SIG-M5 (cell line): ENCODE results near the gene LAT.
"Not testable (repeated sequence)": the region's sequence is repeated elsewhere in the genome, so short reads cannot be mapped to it uniquely, and the experiment has no call there.

Experiments
- DNase-seq: peaks from one replicate; lab custom pipeline; 2025; lab: John Stamatoyannopoulos, UW

Gene LAT

DNA sequence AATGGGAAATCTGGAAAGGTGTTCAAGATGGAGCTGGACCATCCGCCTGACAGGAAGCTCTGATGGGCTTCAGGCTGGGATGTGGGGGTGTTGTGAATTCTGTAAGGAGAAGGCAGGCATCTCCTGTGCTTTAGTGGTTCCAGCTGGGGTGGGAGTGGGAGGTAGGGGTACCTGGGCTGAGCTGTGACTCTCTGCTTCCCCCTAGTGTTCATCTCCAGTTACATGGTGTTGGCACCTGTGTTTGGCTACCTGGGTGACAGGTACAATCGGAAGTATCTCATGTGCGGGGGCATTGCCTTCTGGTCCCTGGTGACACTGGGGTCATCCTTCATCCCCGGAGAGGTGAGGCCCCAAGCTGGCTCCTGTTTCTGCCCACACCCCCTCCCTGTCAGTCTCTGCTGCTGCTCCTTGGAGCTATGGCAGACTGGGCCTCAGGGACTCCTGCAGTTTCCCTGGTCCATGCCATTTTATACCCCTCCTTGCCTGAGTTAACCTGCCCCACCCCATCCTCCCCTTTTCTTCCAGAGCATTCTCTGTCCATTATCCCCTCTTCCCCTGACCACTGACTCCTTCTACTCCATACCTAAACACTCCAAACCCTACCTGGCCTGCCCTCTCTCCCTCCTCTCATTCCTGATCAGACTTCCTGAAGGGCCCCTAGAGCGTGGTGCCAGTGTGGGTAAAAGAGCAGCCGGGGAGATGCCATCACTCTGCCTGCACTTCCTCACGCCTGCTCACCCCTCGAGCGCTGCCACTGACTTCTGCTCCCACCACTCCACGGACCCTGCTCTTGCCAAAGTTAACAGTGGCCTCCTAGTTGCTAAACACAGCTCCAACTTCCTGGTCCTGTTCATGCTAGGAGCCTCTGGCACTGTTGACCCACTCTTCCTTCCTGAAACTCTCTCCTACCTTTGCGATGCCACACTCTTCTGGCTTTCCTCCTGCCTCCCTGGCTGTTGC, 6.9 kb upstream of the LAT start:
- no peak for DNase-seq

DNA sequence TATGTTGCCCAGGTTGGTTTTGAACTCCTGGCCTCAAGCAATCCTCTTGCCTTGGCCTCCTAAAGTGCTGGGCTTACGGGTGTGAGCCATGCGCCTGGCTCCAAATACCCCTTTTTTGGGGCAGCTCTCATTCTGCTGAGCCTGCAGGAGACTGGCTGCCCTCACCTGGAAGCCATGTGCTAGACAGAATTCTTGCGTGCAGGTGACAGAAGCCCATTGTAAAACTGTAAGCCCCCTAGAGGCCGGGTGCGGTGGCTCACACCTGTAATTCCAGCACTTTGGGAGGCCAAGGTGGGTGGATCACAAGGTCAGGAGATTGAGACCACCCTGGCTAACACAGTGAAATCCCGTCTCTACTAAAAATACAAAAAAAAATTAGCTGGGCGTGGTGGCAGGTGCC, 4.5 kb upstream of the LAT start:
- DNase-seq: not testable (repeated sequence)

GRCh38 chr16:28980929-28981328, 3.9 kb upstream of the LAT start:
- DNase-seq: no peak

- DNase-seq: no peak
Measured at GRCh38 chr16:28981517-28981916, 3.3 kb upstream of the LAT start.

DNA sequence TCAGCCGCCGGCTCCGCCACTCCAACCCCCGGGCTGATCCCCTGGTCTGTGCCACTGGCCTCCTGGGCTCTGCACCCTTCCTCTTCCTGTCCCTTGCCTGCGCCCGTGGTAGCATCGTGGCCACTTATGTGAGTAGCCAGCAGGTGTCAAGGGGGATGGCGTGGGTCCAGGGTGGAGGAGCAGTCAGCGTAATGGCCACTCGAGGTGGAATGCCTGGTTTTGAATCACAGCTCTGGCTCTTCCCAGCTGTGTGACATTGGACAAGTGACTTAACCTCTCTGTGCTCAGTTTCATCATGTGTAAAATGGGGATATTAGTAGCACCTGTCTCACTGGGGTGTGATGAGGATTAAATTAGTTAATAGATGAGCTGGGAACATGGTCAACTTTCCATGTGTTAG, 2.4 kb upstream of the LAT start:
- DNase-seq: no peak

- DNase-seq: no peak
Measured at GRCh38 chr16:28982949-28983348, 1.9 kb upstream of the LAT start.

- DNase-seq: no peak
Measured at GRCh38 chr16:28983644-28984043, 1.2 kb upstream of the LAT start.

DNA sequence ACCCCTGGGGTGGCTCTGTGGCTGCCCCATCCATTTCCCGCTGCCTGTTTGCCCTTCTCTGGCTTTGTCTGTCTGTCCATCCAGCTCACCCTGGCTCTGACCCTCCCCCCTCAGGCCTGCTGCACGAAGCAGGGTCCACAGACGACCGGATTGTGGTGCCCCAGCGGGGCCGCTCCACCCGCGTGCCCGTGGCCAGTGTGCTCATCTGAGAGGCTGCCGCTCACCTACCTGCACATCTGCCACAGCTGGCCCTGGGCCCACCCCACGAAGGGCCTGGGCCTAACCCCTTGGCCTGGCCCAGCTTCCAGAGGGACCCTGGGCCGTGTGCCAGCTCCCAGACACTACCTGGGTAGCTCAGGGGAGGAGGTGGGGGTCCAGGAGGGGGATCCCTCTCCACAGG, 761 bp upstream of the LAT start:
- DNase-seq: no peak

DNA sequence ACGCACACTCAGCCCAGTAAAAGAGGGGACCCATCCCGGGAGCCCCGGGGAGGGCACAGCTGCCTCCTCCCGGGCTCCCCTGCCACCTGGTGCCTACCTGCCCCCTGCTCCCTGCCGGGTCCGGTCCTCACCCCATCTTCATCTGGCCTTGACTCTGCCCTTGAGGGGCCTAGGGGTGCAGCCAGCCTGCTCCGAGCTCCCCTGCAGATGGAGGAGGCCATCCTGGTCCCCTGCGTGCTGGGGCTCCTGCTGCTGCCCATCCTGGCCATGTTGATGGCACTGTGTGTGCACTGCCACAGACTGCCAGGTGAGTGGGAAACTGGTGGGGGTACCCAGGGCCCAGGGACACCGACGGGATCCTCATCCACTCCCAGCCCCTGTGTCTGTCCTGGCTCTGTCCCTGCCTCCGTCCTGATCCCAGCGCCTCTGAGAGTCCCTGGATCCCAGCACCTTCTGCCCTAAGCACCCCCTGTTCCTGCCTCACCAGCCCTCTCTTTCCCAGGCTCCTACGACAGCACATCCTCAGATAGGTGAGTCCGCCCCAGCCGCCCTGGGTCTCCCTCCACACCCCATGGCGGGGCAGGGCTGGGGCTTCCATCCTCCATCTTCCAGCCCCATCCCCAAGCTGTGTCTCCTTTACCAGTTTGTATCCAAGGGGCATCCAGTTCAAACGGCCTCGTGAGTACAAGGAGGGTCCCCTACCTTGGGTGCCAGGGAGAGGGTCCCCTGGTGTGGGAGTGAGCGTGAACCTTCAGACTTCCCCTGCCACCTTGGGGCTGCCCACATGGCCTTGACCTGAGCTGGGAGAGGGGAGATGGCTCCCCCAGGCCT, 574 bp downstream of the LAT start:
- DNase-seq: no peak

GRCh38 chr16:28986046-28986445, 1.2 kb downstream of the LAT start:
- no peak for DNase-seq

- no peak for DNase-seq
Measured at GRCh38 chr16:28986492-28986891, 1.6 kb downstream of the LAT start.

DNA sequence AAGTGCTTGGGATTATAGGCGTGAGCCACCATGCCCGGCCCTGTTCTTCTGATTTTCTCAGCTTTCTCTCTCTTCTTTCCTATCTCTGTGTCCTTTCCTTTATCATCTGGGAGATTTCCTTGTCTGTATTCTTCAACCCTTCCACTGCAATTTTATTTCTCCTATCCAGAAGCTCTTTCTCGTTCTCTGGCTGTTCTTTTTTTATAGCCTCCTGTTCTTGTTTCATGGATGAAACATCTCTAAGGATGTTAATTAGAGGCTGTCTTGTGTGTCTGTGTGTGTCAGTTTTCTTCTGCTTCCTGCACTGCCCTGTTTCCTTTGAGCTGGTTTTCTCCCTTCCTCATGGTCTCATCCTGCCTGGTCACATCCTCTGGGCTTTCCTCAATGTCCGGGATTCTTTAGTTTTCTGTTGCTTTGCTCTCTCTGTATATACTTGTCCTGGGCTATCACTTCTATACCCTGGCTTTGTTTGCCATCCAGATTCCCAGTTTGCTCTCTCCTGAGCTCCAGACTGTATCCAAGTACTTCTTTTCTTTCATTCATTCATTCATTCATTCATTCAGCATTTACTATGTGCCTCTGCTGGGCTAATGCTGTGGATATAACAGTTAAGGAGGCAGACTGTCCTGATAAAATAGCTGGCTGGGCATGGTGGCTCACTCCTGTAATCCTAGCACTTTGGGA, 2.5 kb downstream of the LAT start:
- DNase-seq: no peak

DNA sequence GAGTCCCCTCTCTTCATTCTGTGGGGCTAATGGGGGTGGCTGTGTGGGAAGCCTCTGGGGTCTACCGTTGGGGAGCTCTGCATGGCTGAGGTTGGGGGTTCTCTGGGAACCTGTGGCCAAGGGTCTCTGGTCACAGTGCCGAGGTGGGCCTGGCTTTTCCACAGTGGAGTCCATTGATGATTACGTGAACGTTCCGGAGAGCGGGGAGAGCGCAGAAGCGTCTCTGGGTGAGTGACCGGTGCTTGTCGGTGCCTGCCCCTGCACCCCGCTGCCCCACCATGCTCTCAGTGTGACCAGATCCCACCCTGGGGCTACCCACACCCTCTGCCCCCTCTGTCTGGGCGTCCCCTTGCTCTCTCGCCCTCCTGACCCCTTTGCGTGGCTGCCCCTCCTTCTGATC, 4.5 kb downstream of the LAT start:
- DNase-seq: no peak

- no peak for DNase-seq
Measured at GRCh38 chr16:28990375-28991040, 5.7 kb downstream of the LAT start.

GRCh38 chr16:28991687-28992086, 6.8 kb downstream of the LAT start:
- DNase-seq: no peak

DNA sequence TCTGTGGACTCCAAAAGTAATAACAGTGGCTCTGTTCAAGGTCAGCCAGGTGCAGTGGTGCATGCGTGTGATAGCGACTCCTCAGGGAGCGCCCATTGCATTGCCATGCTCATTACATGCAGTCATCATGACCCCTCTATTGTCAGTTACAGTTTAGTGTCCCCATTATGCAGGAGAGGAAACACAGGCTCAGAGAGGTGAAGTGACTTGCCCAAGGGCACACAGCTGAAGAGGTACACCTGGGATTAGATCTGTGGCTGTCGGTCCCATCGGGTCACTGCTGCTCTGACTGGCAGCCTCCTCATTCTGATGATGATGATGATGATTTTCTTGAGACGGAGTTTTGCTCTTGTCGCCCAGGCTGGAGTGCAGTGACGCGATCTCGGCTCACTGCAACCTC, 7.6 kb downstream of the LAT start:
- no peak for DNase-seq

GRCh38 chr16:28998837-28999236, 14.0 kb downstream of the LAT start:
- no peak for DNase-seq

DNA sequence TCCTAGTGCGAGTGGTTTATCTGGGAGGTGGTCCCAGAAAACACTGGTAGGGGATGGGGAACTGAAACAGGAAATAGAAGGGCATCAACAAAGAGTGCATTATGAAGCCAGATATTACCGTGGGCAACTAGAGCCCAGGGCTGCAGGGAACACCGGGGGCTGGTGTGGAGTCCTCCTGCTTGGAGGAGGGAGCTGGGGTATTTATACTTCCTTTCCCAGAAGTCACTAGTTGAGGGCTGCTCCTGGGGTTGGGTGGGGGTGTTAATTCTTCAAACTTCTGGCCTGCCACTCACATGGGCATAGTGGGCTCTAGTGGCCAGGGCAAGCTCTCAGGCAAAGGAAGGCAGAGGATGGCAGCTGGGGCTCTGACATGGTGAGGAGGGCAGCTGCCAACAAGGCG, 14.7 kb downstream of the LAT start:
- DNase-seq: no peak

DNA sequence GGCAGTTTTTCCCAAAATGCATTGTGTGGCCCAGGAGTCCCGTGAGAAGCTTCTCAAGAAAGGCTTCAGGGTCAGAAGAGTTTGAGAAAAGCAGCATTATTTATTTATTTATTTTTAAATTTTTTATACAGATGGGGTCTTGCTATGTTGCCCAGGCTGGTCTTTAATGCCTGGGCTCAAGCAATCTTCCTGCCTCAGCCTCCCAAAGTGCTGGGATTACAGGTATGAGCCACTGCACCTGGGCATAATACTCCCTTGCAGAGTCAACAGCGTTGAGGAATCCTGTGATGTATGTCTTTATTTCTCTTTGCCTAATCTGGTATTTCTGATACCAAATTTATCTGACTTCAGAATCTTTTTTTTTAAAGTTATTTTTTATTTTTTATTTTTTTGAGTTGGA, 15.2 kb downstream of the LAT start:
- no peak for DNase-seq

GRCh38 chr16:29004496-29005139, 19.8 kb downstream of the LAT start:
- not testable (repeated sequence) for DNase-seq
